HG03520 (cell line): ENCODE data around the gene ADGRG1.

Experiments used
- ATAC-seq: cut with Tn5 transposase; IDR thresholded peaks from one replicate; pipeline ENCODE4 v1.9.1; 2021; ENCODE audit warnings: mild to moderate bottlenecking, moderate library complexity; ENCODE audit not compliant: unreplicated experiment

ADGRG1 gene

DNA sequence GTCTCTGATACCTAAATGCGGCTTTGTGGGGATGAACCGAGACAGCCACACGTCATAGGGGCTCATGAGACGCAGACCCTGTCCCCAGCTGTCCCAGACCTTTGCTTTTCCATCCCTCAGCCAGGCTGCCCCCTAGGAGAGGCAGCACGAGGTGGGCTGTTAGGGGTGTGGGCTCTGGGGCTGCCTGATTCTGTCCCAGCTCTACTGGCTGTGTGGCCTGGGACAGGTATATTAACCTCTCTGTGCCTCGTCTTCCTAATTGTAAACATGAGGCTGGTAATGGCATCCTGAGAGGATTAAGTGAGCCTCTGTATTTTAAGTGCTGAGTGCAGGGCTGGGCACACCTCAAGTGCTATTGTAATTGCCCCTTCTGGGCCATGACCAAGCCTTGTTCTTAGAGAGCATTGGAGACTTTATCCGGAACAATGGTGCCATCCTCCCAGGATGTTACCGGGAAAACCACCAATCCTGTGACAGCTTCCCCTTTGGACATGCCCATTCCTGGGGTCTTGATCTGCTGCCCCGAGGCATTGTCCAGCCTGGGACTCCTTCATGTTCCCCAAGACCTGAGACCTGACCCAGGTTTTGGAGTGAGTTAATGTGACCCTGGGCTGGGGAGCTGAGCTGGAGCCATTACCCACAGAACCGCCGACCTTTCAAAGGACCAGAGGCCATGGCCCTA lies 5.1 kb downstream of the ADGRG1 start:
- ATAC-seq = no peak

DNA sequence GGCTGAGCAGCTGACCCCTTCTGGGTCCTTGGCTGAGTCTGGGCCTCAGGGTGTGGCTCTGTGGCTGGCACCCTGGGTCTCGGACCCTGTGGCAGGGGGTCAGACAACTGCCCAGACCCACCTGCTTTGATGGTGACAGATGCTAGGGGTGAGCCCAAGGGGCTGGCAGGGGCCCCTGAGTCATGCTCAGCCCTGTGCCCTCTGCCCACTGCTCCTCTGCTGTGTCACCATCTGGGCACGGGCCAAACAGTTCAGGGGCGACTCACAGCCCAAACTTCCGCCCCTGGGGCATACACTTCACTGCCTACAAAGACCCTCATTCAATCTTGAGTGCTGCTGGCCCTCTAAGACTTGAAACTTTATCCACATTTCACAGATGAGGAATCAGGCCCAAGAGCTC lies 5.7 kb downstream of the ADGRG1 start:
- ATAC-seq = no peak

DNA sequence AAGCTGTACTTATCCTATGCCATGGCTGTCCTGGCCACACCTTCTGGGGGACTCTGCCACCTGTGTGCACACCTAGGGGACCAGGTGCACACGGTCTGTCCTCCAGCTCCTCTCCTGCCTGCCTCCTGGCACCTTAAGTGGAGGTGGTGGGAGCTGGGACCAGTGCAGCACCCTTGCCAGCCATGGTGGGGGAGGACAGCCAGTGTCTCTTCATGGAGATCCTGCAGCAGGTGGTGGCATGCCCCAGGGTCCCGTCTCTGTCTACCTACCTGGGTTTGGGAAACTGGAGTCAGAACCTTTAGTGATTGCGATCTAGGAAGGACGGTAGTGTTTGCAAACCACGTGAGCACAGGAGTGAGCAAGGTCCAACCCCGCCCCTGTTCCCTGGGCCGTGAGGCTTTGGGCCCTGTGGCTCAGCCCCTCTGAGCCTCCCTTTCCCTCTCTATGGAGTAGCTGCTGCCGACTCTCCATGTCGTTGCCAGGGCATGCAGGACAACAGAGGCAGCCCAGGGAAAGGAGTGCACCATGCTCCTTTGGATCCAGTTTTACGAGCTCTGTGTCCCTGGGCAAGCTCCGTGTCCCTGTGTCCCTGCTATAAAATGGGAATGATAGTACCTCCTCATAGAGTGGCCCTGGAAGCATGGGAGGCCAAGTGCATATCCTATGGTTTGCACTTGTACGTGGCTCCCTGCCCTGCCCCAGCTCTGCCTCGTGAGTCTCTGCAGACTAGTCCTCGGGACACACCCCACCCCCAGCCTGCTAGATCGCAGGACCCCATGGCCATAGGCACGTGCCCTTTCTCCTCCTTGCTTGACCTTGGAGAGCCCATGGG lies 7.1 kb downstream of the ADGRG1 start:
- ATAC-seq = no peak

DNA sequence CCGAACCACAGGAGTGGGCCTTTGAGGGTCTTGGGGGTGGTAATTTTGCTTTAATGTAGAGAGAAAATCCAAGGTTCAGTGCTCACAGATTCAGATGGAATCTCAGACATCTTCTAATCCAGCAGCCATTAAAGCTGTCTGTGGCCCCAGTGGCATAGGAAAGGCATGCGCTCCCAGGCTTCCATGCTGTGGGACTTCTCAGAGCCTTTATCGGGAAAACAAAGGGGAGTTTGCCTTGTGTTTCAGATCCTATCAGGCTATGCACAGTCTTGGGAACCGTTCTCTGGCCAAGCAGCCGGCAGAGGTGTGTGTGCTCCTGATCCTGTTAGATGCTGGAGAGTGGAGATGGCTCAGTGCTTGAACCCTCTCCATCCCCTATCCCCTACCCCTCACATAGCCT lies 7.8 kb downstream of the ADGRG1 start:
- no peak for ATAC-seq

DNA sequence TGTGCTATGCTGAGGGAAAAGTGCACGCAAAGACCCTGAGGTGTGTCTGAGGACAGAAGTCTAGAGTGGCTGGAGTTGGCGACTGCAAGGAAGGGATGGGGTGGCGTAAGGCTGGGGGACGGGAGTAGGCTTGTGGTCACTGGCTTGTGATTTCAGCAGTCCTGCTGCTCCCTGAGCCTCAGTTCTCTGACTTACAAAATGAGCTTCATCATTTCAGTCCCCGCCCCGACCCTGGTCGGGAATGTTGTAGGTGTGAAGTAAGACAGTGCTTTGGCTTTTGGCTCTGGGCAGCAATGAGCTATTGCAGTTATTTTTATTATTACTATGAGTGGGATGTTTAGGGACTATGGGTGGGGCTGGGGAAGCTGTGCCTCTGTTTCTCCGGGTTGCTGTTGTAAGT lies 8.6 kb downstream of the ADGRG1 start:
- no peak for ATAC-seq

DNA sequence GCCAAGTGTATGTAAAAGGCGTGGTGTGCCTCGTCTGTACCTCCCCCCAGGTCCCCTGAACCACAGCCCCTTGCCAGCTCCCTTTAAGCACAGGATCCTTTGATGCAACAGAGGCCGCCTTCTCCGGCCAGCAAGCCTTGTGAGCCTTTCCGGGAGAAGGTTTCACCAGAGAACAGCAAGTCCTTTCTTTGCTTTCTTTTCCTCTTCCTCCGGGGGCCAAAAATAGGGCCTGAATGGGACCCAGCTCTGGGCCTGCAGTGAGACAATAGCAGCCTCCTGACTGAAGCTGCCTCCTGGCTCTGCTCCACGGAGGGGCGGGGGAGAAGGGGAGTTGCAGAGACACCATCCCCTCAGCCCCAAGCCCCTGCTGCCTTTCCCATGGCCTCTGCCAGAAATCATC lies 9.0 kb downstream of the ADGRG1 start:
- no peak for ATAC-seq

DNA sequence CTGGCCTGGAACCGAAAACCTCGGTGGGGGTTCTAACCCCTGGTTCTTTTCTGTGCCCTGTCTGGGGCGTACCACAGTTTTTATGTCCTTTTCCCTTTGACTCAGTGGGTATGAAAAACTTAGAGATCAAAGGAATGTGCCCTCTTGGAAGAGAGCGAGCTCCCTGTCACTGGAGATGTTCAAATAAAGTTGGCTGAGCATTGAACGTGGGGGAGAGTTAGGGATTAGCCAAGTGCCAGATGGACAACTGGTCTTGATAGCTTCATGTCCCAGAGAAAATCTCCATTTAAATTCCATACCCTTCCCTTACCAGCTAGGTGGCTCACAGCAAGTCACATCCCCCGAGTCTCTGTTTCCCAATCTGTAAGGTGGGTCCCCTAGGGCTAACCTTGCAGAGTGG lies 9.5 kb downstream of the ADGRG1 start:
- ATAC-seq = no peak

DNA sequence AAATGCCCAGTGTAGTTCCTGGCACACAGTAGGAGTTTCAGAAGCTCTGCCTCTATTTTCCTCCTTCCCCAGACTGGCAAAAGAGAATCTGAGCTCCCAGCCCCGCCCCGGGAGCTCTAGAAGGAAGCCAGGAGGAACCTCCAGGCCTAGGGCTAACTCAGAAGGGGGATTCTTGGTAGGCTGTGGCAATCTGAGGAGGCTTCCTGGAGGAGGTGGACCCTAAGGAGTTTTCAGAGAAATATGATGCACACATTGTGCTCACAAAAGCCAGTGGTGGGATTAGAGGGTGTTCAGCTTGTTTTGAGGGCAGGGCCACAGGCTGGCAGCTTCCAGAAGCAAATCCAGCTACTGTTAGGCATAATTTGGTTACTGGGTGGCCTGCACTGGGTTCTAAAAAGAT lies 10.0 kb downstream of the ADGRG1 start:
- no peak for ATAC-seq

DNA sequence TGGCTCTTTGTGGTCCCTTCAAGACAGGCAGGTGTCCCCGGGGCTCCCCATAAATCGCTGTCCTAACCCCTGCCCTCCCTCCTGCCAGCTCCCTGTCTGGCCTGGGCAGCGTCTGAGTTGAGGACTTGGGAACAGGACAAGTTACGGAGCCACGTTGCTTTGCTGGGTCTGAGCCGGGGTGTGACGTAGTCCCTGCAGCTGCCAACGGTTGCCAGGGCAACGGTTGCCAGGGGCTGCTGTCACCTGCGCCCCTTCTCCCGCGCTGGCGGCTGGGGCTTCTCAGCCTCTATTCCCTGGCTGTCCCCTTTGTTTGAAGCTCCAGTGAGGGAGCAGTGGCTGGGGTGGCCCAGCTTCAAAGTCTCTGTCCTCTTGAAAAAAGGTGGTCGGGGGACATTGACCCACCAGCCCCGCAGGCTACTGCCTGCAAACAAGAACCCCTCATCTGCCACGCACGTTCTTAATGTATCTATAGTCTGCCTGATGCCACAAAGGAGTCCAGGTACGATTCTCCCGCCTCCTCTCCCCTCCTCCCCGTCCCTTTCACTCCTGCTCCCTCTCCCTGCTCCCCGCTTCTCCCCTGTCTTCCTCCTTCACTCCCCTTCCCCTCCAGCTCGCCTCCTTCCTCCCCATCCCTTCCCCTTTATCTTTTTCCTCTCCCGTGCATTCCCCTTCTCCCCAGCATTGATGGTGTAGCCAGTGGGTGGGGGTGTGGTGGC lies 10.9 kb downstream of the ADGRG1 start:
- no peak for ATAC-seq

DNA sequence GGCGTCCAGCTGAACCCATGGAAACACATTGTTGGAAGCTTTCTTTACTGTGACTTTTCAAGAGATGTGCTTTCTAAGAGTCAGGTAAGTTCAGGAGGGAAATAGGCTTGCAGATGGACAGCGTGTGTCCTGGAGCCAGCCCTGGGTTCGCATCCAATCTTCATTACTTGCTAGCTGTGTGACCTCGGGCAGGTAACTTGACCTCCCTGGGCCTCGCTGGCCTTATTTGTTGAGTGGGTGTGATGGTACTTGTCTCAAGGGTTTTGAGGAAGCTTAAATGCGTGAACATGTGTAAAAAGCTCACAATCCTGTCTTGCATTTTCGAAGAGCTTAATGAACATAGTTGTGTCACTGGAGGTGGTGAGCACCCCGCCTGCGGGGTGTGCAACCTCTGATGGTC lies 11.8 kb downstream of the ADGRG1 start:
- no peak for ATAC-seq

DNA sequence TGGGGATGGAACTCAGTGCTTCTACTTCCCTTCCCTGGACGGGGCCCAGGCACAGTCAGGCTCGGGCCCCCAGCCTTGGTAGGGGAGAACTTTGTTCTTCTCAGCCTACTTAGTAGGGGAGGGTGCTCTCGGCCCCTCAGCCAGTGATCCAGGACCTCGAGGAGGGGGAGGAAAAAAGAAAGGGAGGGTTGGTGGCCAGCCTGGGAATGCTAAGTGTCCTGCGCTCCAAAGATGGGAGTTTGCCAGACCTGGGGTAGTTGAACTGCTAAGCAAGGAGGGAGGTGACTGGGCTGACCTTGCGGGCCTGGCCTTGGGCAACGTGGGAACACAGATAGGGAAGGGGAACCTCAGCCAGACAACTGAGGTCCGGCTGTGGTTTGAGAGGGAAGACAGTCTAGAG lies 12.2 kb downstream of the ADGRG1 start:
- no peak for ATAC-seq

DNA sequence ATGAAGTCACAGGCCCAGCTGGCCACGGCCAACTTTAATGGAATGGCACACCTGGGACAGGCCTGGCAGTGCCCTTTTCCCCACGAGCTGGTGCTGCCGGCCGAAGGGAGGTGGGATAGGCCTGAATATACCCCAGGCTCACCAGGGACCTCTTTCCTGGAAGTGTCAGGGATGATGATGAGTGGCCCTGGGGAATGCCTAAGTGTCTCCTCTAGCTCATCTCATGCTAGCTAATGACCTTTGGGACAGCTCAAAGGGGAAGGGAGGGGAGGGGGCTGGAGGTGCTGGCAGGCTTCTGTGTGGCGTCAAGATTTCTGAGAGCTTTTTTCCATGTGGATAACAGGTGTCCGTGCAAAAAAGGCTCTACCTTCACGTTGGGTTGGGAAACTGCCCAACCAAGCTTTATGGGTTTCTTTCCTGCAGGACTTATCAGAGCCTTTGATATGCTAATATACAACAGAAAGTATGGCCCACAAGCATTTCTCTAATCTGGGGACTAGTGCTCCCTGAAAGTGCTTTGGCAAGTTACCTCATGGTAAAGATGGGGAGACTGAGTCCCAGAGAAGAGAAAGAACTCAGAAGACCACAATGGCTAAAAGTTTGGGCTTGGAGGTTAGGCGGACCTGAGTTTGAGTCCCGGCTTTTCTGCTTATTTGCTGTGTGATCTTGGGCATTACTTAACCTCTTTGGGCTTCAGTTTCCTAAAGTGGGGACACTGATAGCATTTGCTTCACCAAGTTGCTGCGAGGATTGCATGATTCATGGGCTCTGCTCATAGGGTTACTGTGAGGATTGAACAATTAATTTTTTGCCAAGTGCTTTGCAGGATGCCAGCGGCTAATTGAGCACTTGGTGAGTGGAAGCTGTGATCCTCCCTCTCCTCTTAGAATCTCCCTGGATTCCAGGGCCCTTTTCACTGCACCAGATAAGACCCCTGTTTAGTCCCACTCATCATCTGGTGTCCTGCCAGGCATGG lies 14.0 kb downstream of the ADGRG1 start:
- no peak for ATAC-seq

DNA sequence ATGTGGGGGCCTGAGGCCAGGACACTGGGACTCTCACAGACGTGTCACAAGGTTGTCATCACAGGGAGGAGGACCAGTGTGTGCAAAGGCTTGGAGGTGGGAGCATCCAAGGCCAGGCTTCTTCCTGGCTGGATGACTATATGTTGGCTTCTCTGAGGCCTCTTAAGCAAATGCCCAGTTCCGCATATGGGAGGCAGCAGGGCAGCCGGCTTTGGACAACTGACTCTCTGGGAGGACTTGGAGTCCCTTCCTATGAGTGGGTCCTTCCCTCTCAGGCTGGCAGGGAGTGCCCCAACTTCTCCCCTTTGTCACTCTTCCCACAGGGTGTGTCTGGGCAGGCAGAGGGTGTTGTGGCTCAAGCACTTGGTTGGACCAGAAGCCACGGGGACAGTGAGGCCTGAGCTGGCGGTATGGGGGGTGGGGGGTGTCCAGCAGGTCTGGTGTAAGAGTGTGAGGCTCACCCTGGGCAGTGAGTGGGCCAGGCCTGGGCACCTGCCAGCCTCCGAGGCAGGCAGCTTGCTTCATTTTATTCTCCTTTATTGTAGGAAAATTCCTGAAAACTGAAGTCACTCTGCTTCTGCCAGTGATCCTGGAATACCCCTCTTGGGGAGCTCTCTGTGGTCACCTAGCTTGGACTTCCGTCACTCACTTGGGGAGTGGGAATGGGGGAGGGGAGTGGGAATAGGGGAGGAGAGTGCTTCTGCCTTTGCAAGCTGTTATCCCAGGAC lies 14.9 kb downstream of the ADGRG1 start:
- no peak for ATAC-seq

DNA sequence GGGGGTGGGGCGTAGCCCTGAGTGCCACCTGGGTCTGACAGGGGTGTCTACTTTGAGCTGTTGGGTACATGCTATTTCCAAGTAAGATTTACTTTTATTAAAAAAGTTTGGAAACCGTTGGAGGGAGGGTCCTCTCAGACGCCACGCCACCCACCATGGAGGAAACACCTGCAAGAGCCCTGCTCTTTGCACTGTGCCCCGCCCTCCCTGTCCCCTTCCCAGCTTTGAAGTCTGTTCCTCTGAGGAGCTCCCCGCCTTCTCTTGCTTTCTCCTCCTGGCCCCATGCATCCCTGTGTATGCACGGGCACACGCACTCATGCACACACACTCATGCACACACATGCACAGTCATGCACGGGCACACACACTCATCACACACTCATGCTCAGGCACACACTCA lies 15.5 kb downstream of the ADGRG1 start:
- ATAC-seq = no peak

DNA sequence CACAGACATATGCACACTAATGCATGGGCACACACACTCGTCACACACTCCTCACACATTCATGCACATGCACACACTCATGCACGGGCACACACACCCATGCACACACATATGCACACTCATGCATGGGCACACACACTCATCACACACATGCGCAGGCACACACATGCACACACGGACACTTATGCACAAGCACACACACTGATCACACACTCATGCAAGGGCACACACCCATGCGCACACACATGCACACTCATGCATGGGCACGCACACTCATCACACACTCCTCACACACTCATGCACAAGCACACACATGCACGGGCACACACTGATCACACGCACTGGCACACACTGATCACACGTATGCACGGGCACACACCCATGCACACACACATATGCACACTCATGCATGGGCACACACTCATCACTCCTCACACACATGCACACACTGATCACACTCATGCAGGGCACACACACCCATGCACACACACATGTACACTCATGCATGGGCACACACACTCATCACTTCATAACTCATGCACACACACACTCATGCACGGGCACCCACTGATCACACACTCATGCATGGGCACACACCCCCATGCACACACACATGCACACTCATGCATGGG lies 16.1 kb downstream of the ADGRG1 start:
- no peak for ATAC-seq

DNA sequence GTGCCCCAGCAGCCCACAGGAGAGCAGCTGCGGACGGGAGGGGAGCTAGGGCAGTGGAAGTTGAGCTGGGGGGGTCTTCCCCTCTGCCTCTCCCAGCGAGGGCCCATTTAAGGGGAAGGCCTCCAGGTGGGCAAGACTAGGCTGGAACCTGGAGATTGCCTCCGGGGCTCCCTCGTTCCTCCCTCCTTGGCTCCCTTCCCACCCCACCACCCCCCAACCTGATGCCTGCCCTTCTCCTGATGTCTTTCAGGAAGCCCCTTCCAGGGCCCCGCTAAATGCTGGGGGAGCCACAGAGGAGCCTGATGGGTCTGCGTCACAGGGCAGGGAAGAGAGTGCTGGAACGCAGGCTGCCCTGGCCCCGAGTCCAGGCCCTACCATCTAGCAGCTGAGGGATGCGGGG lies 16.7 kb downstream of the ADGRG1 start:
- ATAC-seq = no peak

DNA sequence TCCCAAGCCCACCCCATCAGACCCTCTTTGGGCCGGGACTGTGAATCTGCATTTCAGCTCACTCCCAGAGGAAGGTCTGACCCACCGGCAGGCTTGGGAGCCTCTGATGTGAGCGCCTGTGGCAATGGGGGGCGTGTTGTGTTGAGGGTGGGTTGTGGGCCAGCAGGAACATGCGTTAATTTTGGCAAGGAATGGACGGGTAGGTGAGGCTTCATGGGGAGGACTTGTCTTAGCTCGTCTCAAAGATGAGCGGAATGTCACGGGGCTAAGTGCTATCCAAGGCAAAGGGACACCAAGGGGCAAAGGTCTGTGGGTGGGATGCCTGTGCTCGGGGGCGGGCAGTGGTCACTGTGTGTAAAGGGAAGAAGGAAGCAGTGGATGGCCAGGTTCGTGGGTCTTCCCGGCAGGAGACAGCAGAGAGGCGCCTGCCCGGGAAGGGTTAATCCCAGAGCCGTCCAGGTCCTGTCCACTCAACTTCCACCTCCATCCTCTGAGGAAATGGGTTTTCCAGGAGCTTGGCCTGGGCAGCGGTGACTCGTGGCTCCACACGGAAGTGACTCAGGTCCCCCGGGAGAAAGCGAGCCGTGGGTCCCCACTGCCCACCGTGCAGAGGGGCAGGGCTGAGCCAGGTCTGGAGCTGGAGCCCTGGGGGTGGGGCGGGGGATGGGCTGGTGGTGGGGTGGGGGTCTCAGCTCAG lies 17.4 kb downstream of the ADGRG1 start:
- no peak for ATAC-seq

DNA sequence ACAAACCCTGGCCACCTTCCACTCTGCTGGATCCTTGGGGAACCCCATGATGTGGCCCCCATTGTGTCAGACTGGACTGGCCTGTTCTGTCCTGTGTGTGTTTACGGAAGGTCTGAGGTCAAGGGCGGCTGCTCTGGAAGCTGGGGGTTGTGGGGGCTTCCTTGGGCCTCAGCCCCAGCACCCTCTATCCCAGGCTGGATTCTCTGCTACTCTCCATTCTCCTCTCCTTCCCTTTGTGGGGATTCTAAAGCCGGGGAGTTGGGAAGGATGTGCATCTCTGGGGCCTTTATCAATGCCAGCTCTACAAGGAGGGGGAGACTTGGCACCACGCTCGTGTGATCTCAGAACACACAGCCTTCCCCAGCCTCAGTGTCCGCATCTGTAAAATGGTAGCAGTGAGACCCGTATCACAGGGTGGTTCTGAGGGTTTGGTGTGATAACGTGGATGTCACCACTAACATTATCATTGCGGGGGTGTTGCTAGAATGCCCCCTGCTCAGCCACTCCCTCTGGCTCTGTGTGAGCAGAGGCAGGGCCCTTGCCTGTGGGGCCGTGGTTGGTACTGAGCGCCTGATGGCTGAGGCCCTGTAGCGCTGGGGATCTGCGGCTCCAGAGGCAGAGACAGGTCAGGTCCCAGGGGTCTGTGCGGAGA lies 18.1 kb downstream of the ADGRG1 start:
- ATAC-seq = no peak
